KMS-11 (cell line): ENCODE measurements around the gene ITPR1.

ENCODE experiments used
- H2AFZ ChIP-seq: fragments of 200-600 bp; sonication (generic); 2 replicates; pipeline ENCODE4 v1.6.1; 2016; ENCODE audit warnings: antibody characterized with exemption, mixed run types, low read depth
- H3K27ac ChIP-seq: fragments of 200-600 bp; sonication (generic); 2 replicates; pipeline ENCODE4 v1.6.1; 2016; ENCODE audit warnings: mild to moderate bottlenecking, mixed run types
- H3K27me3 ChIP-seq: fragments of 200-600 bp; sonication (generic); 2 replicates; pipeline ENCODE4 v1.6.1; 2017; ENCODE audit warnings: mild to moderate bottlenecking, low read depth, mixed run types, moderate library complexity; ENCODE audit not compliant: insufficient read depth
- H3K36me3 ChIP-seq: fragments of 200-600 bp; sonication (generic); 2 replicates; pipeline ENCODE4 v1.6.1; 2017; ENCODE audit warnings: mild to moderate bottlenecking, mixed run types; ENCODE audit not compliant: insufficient read depth
- H3K4me1 ChIP-seq: fragments of 200-600 bp; sonication (generic); 2 replicates; pipeline ENCODE4 v1.6.1; 2016; ENCODE audit warnings: mild to moderate bottlenecking, low read depth, mixed run types; ENCODE audit not compliant: poor library complexity, severe bottlenecking
- H3K4me2 ChIP-seq: fragments of 200-600 bp; sonication (generic); 2 replicates; pipeline ENCODE4 v1.7.0; 2016; ENCODE audit warnings: mild to moderate bottlenecking, mixed run types
- H3K4me3 ChIP-seq: fragments of 200-600 bp; sonication (generic); IDR thresholded peaks from 2 replicates; pipeline ENCODE4 v1.6.1; 2017; ENCODE audit warnings: low read depth, low read length, mixed read lengths; ENCODE audit not compliant: insufficient read depth
- H3K79me2 ChIP-seq: fragments of 200-600 bp; sonication (generic); 2 replicates; pipeline ENCODE4 v1.6.1; 2016; ENCODE audit warnings: low read depth, mixed run types; ENCODE audit not compliant: insufficient read depth
- H3K9ac ChIP-seq: fragments of 200-600 bp; sonication (generic); 2 replicates; pipeline ENCODE4 v1.6.1; 2016; ENCODE audit warnings: mild to moderate bottlenecking, mixed run types
- H4K20me1 ChIP-seq: fragments of 200-600 bp; sonication (generic); 2 replicates; pipeline ENCODE4 v1.6.1; 2016; ENCODE audit warnings: mild to moderate bottlenecking, mixed run types; ENCODE audit not compliant: insufficient read depth
- TF ChIP-seq, protein P1 (sequence below): fragments of 200-600 bp; sonication (generic); conservative IDR thresholded peaks from 2 replicates; pipeline ENCODE4 v1.6.1; 2017; ENCODE audit warnings: low read depth, mild to moderate bottlenecking, antibody characterized with exemption, low read length, moderate library complexity, mixed read lengths

The ITPR1 gene

DNA sequence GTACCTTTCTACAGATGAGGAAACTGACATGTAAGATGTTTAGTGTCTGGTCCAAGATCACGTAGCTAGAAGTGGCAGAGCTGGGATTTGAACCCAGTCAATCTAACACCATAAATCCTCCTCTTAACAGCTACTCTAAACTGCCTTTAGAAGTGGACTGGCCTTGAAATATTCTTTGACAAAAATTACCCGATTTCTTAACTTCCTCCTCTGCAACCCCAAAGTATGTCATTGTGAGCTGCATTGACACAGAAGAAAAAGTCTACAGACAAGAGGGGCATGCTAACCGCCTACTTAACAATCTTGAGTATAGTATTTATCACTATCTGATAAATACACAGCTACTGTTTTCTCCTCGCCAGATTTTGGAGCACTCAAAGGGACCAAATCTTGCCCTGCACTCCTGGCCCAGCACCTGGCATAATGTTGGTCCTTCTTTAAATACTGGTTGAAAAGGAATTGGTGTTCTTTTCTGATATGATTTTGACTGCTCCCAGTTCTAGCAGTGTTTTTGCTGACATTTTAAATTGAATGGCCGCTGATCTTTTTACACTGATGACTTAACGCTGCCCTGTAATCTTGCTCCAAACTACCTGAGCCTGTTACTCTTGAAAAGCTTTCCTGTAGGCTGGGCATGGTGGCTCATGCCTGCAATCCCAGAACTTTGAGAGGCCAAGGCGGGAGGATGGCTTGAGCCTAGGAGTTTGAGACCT, 36.9 kb downstream of the ITPR1 start:
- Histone ChIP-seq H4K20me1 (no peaks in the 10 kb centered on the region), H3K36me3 (no peaks in the 10 kb centered on the region), H2AFZ (no peak overlapping the region), H3K9ac (no peak overlapping the region), H3K4me1 (no peaks in the 10 kb centered on the region), H3K4me3 (no peak overlapping the region), H3K79me2 (no peaks in the 10 kb centered on the region), H3K27me3 (no peaks in the 10 kb centered on the region), H3K27ac (no peak overlapping the region), H3K4me2 (no peak overlapping the region)
- TF ChIP-seq, protein P1, sequence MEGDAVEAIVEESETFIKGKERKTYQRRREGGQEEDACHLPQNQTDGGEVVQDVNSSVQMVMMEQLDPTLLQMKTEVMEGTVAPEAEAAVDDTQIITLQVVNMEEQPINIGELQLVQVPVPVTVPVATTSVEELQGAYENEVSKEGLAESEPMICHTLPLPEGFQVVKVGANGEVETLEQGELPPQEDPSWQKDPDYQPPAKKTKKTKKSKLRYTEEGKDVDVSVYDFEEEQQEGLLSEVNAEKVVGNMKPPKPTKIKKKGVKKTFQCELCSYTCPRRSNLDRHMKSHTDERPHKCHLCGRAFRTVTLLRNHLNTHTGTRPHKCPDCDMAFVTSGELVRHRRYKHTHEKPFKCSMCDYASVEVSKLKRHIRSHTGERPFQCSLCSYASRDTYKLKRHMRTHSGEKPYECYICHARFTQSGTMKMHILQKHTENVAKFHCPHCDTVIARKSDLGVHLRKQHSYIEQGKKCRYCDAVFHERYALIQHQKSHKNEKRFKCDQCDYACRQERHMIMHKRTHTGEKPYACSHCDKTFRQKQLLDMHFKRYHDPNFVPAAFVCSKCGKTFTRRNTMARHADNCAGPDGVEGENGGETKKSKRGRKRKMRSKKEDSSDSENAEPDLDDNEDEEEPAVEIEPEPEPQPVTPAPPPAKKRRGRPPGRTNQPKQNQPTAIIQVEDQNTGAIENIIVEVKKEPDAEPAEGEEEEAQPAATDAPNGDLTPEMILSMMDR = no peak

DNA sequence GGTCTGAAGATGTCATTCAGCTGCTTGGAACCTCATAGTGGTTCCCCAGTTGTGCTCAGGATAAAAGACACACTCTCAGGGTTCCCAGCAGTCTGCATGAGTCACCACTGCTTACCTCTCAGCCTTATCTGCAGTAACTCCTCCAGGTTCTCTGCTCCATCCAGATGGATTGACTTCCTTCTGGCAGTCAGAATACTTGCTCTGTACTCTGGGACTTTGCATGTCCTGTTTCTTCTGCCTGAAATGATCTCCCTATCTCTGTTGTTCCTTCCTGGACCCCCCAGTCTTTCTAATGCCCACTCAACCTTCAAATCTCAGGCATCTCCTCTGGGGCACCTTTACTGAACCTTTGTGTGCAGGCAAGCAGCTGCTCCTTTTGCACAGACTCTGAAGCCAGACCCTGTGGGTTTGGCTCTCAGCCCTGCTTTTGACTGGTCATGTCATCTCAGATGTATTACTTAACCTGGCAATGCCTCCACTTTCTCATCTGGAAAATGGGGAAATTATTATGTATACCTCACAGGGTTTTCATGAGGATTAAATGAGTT, 38.4 kb downstream of the ITPR1 start:
- H4K20me1 ChIP-seq = no peaks in the 10 kb centered on the region

DNA sequence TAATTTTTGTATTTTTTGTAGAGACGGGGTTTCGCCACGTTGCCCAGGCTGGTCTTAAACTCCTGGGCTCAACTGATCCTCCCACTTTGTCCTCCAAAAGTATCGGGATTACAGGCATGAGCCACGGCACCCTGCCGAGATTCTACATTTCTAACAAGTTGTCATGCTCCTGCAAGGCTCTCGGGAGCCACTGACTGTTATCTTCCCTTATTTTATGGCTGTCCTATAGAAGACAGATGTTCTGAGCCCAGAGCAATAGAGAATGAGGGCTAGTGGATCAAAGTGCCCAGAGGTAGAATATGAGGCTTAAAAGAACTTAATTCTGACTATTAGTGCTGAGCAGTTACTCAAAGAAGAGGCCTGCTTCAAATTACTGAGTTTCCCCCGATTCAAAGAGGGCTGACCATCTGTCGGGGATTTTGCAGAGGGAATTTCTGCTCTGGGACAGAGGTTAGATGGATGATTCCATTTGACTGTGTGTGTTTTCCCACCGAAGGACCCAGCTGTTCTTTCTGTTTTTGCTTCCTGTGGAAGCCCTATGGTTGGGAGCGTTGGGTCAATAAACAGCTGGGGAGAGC, 39.5 kb downstream of the ITPR1 start:
- Histone ChIP-seq H3K4me2 (no peak overlapping the region), H3K36me3 (no peaks in the 10 kb centered on the region), H4K20me1 (no peaks in the 10 kb centered on the region), H3K79me2 (no peaks in the 10 kb centered on the region), H3K9ac (no peak overlapping the region), H3K27ac (no peak overlapping the region), H3K27me3 (no peaks in the 10 kb centered on the region), H3K4me1 (no peaks in the 10 kb centered on the region), H2AFZ (no peak overlapping the region), H3K4me3 (no peak overlapping the region)
- TF ChIP-seq, protein P1 = no peak

More for the DNA sequence above, 38.4 kb downstream of the ITPR1 start:
- H3K9ac ChIP-seq = no peak overlapping the region
- no peaks in the 10 kb centered on the region for H3K27me3 ChIP-seq
- no peaks in the 10 kb centered on the region for H3K79me2 ChIP-seq
- no peak overlapping the region for H3K4me3 ChIP-seq
- no peak overlapping the region for H3K27ac ChIP-seq
- TF ChIP-seq, protein P1 = no peak
- H3K4me1 ChIP-seq = no peaks in the 10 kb centered on the region
- H2AFZ ChIP-seq = no peak overlapping the region
- H3K36me3 ChIP-seq = no peaks in the 10 kb centered on the region
- no peak overlapping the region for H3K4me2 ChIP-seq

DNA sequence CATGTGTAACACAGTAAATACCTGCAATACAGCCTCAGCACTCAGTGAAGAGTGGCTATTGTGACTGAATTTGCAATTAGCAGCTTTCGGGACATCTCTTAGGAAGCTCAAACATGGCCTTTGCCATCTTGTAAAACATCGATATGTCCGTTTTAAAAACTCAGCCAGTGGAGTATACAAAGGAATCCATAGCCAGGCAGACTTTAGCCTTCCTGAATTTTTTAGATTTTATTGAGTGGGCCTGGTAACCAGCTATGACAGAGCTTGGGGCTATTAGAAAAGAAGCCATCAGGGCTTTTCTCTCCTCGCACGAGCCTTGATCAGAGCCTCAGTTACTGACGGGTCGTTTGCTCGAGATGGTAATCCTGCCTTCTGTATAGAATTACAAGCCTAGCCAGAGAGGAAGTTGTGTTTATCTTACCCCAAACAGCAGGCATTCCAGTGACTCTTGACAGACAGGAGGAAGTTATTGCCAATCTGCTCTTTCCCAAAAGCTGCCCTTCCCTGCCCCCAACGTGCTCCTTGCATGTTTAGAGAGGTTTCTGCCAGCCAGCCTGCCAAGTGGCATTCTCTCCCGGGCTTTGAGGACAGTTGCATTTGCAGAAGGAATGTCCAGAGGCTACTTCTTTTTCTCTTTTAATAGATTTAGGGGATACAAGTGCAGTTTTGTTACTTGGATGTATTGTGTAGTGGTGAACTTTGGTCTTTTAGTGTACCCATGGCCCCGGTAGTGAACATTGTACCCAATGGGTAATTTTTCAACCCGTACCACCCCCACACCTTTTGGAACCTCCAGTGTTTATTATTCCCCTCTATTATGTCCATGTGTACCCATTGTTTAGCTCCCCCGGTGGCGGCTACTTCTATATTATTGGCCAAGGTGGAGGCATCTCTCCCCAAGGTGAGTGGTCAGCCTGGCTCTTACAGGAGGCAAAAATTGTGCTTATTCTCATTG, 40.6 kb downstream of the ITPR1 start:
- H3K27ac ChIP-seq = no peak overlapping the region

More for the DNA sequence above, 40.6 kb downstream of the ITPR1 start:
- Histone ChIP-seq H3K9ac (no peak overlapping the region), H3K4me3 (no peak overlapping the region), H2AFZ (no peak overlapping the region), H3K79me2 (no peaks in the 10 kb centered on the region), H3K27me3 (no peaks in the 10 kb centered on the region), H3K4me1 (no peaks in the 10 kb centered on the region), H4K20me1 (no peaks in the 10 kb centered on the region), H3K36me3 (no peaks in the 10 kb centered on the region), H3K4me2 (no peak overlapping the region)
- TF ChIP-seq, protein P1 = no peak
